AML-193 (cell line): Measurements from ENCODE around the gene CD248.
"Not testable (repeated sequence)": the region's sequence is repeated elsewhere in the genome, so short reads cannot be mapped to it uniquely, and the experiment has no call there.

Source experiments
- DNase-seq, 2 experiments: peaks; one replicate each; lab custom pipeline; 2025; lab: John Stamatoyannopoulos, UW

The CD248 gene, protein sequence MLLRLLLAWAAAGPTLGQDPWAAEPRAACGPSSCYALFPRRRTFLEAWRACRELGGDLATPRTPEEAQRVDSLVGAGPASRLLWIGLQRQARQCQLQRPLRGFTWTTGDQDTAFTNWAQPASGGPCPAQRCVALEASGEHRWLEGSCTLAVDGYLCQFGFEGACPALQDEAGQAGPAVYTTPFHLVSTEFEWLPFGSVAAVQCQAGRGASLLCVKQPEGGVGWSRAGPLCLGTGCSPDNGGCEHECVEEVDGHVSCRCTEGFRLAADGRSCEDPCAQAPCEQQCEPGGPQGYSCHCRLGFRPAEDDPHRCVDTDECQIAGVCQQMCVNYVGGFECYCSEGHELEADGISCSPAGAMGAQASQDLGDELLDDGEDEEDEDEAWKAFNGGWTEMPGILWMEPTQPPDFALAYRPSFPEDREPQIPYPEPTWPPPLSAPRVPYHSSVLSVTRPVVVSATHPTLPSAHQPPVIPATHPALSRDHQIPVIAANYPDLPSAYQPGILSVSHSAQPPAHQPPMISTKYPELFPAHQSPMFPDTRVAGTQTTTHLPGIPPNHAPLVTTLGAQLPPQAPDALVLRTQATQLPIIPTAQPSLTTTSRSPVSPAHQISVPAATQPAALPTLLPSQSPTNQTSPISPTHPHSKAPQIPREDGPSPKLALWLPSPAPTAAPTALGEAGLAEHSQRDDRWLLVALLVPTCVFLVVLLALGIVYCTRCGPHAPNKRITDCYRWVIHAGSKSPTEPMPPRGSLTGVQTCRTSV

DNA sequence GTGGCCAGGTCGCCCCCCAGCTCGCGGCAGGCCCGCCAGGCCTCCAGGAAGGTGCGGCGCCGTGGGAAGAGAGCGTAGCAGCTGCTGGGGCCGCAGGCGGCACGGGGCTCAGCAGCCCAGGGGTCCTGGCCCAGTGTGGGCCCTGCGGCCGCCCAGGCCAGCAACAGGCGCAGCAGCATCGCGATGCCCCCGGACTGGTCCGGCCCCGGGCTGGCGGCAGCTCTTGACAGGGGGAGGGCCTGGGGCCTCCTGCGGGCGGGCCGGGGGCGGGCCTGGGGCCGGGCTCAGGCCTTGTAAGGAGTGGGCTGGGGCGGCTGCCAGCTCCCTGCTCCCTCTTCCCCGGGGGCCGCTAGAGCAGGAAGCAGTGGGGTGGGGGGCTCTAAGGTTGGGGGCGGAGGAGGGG, at the start of gene CD248:
Gene CD248 (minus strand): TSS at position 196 of the 403 bp plus-strand sequence. CDS start 17 bp downstream, at position 179.
- no peak for DNase-seq

DNA sequence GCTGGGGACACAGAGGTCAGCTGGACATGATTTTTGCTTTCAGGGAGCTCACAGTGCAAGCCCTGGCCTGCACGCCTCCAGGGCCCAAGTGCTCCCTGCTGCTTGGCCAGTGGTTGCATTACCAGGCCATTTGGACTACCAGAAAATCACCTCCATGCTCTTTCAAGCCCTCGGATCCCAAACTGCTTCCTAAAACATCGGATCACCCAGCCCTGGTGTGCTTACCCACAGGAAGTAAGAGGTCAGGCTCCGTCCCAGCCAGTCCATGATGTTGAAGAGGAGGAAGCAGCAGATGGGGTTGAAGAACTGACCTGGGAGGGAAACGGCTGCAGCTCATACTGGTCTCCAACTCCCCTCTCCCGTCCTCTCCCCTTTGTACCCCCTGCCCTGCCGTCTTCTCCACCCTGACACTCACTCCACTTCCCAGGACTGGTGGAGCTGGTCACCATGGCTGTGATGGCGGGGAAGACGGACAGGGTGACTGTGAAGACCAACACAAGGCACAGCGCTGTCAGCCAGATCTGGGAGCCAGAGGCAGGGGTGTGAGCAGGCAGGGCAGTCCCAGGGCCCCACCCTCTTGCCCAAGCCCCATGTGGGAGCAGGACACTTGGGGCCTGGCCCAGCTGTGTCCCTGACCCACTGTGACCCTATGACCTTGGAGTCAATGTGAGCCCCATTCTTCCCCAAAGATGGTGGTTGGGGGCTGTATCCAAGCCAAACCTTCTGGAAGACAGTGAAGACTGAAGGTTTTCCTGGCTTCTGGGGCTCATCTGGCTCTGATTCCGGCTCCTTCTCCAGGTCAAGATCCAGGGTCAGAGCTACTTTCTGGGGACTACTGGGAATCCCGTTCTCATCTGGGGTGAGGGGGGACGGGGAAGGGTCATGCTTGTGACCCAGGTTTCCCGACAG, 49.1 kb upstream of the CD248 start:
- DNase-seq = no peak

DNA sequence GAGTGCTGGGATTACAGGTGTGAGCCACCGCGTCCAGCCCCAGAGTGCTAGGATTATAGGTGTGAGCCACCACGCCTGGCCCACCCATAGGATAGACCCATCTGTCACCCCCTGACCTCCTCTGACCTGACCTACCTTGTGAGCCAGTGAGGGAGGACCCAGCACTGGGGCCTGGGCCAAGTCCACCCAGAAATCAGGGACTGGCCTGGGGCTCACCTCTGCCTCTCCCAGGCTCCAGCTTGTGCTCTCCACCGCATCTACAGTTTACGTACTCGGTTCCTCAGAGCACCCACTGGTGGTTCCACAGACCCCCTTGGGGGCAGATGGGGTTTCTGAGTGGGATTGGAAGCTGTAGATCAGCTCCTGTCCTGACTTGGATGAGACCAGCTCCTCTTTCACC, 48.3 kb upstream of the CD248 start:
- no peak for DNase-seq

DNA sequence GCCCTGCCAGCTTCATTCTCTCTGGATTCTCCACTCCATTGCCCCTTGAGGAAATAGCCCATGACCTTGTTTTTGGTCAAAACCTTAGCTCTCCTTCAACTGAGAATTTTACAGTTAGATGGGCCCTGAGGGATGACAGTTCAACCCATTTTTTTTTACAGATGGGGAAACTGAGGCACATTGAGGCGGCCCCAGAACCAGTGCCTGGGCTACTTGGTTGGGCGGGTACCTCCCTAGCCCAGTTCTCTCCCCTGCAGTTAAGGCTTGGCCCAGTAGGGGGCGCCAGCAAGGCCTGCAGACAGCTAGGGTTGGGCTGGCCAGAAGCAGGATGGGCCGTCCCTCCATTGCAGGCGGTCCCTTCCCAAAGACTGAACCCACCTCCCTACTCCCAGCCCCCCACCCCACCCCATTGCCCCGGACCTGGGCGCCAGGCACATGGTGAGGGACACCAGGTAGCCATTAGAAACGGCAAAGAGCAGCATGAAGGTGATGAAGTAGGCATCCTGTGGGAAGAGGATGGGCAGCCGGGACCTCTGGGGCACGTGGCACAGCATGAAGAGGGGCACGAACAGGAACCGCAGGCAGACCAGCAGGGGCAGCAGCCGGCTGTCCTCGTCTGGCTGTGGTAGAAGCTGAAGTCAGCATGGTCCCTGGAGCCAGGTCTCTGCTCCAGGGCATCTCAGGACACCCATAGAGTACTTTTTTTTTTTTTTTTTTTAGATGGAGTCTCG, 47.1 kb upstream of the CD248 start:
- DNase-seq = peak in 1 of 2 experiments; percentile 3

DNA sequence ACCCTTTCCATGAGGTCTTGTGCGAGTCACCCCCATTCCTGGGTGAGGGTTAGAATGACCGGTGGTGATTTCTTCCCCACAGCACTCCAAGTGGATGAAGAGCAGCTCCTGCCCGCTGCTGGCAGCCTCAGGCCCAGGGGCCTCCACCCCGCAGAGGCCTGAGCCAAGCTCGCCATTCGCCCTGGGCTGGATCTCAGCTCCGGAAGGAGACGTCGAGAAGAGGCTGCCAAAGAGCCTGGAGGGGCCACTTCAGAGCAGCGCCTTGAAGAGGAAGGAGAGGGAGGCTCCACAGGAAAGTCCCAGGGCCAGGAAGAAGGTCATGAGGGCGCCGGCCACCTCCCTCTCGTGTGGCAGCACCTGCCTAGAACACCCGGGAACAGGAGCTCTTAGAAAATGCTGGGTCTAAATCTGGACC, 46.4 kb upstream of the CD248 start:
- DNase-seq = no peak

DNA sequence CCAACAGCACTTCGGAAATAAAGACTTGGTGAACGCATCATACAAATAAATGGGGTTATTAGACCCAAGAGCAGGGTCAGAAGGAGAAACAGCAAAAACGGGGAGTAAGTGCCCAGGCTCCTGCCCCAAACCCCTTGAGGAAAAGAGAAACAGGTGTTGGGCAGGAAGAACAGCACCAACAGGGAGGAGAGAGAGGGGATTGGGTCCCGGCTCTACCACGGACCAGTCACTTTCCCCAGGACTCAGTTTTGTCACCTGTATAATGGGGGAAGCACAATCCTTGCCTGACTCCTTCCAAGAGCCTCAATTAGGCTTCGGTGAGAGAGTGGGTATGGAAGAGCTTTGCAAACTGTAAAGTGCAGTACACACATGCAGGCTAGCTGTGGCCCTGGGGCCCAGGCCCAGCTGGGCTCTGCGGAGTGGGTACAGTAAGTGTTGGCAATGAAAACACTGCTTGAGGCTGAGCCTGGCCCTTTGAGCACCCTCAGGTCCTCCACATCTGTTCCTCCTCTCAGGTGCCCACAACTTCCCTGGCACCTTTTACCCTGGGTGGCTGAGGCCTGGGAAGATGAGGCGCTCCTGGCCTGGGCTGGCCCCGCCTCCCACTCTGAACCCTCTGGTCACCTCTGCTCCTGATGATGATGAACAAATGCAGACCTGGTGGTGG, 45.8 kb upstream of the CD248 start:
- no peak for DNase-seq

DNA sequence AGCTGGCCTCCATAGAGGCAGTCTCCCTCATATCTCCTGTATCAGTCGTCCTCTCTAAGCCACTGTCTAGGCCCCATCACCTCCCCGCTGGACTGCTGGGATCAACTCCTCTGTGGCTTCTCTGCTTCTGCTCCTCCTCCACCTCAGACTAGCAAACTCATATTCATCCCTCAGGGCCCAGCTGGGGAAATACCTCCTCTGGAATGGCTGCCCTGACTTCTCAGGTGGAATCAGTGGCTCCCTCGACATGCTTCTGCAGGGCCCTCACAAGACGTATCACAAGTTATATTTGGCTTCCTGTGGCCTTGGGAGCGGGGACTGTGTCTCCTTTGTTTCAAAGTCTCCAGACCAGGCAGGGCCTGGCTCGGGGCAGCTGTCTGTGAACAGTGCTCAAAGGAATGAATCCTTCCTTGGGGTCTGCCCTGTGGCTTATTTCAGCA, 44.7 kb upstream of the CD248 start:
- DNase-seq = no peak

DNA sequence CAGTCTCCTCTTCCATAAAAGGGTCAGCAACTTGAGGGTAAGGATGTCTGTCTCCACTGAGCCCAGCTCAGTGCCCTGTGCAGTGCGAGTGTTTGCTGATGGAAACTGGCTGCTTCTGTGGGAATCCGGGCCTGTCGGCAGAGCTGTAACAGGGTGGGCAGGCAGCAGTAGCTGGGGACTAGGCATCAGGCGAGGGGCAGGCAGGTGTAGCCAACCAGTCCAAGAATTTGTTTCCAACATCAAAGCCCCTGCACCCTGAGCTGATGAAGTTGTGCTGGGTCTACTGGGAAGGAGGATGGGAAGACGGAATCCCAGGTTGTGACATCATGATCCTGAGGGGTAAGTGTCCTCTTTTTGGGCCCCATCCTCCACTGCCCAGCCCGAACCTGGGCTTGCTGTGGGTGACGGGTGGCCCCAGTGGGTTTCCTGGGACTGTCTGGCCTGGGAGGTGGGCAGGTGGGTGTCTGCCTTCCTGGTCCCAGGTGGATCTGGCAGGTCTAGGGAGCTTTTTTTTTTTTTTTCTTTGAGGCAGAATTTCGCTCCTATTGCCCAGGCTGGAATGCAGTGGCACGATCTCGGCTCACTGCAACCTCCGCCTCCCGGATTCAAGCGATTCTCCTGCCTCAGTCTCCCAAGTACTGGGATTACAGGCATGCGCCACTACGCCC, 43.7 kb upstream of the CD248 start:
- DNase-seq = no peak

DNA sequence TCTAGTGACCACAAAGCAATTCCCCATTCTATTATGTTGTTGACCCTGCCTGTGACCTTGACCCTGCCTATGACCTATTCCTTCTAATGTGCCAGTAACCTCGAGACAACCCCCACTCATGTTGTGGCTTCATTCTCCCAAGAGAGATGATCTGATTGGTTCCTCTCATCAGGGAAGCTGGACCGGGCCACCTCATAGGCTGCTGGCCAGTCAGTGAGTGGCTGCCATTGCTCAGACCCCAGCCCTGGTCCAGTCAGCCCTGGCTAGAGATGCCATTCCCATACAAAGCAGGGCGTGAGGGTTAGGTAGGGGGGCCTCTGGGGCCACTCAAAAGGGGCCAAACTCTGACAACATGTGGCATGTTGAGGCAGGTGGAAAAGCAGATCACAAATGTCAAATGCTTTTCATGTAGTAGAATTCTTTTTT, 42.8 kb upstream of the CD248 start:
- DNase-seq = no peak

DNA sequence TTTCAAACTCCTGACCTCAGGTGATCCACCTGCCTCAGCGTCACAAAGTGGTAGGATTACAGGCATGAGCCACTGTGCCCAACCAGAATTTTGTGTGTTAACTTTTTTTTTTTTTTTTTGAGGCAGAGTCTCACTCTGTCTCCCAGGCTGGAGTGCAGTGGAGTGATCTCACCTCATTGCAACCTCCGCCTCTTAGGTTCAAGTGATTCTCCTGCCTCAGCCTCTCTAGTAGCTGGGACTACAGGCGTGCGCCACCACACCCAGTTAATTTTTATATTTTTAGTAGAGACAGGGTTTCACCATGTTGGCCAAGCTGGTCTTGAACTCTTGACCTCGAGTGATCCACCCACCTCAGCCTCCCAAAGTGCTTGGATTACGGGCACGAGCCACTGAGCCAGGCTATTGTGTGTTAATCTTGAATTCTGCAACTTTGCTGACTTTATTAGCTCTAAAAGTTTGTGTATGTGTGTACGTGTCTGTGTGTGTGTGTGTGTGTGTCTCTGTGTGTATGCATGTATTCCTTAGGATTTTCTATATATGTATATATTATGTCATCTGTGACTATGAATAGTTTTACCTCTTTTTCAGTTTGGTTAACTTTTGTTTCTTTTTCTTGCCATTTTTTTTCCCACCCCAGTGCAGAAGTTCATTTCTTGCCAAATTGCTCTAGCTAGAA, 33.9 kb upstream of the CD248 start:
- not testable (repeated sequence) for DNase-seq

DNA sequence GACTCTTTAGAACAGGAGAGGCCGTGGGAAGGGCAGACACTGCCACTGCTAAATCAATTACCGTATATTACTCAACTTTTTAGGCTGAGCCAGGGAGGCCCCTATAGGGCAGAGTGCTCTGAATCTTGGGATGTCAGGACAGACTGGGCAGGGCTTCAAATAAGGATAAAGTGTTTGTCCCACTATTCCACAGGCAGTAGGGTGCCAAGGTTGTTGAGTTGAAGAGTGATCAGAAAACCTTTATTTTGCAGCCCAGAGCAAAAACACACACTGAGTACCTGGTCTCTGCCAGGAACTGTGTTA, 32.2 kb upstream of the CD248 start:
- no peak for DNase-seq

DNA sequence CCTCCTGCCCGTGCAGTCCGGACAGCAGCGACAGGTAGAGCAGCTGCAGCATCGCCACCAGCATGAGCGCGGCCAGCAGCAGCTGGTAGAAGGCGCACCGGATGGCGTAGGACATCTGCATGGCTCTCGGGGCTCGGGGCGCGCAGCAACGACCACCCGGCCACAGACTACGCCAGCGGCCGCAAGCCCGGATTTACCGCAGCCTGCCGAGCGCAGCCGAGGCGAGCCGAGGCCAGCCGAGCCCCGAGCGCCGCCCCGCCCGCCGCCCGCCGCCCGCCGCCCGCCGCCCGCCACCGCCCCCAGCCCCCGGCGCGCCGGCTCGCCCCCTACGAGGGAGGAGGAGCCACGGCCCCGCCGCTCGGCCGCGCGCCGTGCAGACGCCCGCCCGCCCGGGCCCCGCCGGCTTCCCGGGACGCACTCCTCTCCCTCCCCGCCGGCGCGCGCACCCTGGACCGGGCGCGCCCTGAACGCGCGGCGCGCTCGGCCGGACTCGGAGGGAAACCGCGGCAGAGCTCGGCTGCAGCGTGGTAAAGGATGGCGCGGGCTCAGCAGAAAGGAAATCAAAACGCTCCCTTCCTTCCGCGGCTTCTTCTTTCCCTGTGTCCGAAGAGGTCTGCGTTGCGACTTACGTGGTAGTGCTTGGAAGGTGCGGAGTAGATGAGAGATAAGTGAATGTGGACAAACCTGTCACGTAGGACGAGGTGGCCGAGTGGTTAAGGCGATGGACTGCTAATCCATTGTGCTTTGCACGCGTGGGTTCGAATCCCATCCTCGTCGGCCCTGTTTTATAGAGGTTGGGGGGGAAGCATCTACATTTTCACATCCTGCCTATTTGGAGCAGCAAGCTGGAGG, 30.8 kb upstream of the CD248 start, which contains the start of gene B4GAT1:
Gene B4GAT1 (minus strand): TSS at position 205 of the 852 bp plus-strand sequence. CDS start 84 bp downstream, at position 121.
- DNase-seq = peak; percentile 61 to 70

DNA sequence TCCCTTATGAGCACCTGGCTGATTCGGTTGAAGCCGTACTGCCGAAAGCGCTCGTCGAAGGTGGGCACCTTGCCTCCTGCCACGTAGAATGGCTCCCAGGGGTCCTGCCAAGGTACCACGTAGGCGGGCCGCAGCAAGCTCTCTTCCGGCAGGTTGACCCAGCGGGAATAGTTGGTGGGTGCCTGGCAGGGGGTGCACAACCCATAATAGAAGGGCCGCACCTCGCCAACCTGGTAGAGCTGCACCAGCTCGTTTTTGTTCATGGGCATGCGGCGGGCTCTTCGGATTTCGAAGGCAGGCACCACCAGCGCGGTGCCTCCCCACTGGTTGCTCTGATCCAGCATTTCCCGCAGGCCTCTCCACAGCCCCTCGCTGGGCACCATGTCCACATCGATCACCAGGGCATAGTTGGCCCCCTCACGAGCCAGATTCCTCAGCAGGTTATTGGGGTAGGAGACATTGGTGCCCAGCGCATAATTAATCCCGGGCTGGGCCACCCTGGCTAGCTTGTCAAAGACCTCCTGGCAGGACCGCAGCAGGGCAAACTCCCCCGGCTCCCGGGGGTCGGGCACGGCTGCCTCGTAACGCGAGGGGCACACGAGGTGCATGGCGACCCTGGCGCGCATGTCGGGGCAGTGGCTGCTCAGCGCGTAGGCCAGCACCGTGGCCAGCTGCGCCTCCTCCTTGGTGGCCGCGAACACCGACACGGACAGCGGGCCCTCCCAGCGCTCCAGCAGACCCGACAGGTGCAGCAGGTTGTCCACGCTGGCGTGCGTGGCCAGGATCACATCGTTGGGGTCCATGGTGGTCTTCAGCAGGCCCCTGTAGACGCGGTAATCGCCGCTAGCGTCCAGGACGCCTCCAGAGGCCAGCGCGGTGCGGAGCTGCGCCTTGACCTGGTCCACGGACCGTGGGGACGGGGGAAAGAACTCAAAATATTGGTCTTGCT, 29.9 kb upstream of the CD248 start:
- DNase-seq = no peak

DNA sequence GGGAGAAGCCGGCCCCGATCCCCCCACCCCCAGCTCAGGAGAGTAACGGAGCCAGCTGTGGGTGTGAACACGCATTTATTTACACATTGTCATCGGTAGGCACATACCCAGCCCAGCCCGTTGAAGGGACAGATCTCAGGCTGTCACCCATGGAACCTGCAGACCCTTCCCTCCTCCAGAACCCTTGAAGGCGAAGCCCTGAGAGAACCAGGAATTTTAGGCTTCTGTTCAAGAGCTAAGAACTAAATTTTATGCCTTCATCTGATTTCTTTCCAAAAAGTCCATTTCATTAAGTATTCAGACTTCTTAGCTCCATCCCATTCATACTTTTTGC, 28.4 kb upstream of the CD248 start:
- peak in 1 of 2 experiments; percentile 43 for DNase-seq

DNA sequence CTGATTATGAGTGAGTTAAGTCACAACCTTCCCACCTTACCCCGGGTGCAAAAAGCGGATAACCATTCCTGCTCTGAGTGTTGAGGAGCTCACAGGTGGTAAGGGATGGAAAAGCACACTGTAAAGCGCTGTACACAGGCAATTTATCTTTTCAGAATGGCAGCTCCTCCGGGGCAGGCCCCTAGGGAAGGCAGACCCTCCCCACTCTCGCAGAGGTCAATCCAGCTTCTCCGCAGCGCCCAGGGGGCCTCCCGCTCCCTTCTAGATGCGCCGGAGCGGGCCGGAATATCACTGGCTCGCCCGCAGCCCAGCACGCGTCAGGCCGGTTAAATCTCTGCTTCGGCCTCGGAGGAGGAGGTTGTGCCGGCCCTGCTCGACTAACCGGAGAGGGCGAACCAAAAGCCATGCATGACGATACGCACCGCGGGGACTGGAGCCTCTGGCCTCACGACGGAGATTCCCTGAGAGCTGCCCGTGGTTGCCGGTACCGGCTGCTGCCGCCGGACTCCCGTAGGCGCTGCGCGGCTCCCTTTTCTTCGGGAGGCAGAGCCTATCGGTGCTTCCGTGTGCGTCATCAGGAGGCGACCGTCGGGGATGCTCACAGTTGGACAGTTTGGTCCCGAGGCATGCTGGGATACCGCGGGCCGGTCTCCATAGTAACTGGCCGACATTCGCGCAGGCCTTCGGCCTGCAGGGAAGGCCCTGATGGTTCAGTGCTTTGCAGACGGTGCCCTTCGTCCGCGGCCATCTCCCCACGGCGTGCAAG, 27.9 kb upstream of the CD248 start, which contains the start of gene BRMS1:
Gene BRMS1 (minus strand): TSS at position 555 of the 766 bp plus-strand sequence. CDS start 2,870 bp downstream, outside the sequence.
- peak; percentile 81 to 92 for DNase-seq

DNA sequence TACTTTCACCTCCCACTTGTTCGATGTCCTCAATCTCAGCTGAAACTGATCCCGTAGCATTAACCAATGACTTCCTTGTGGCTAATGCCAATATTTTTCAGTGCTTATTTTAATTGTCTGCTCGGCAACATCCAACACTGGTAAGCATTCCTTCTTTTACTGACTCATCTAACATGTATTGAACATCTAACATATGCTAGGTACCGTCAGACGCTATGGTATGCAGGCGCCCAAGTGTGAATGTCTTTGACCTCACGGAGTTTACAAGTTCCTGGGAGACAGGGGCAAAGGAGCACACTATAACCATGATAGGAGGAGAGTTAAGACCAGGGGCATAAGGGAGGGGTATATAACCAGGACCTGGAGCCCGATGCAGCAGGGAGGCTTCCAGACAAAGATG, 26.3 kb upstream of the CD248 start:
- no peak for DNase-seq
